ENCODE results near the gene TBC1D25.

TBC1D25 gene

GRCh38 chrX:48507246-48507645, 32.3 kb upstream of the TBC1D25 start:
- no peaks in the 10 kb centered on the region for H3K27me3 ChIP-seq (ENCODE audit: control insufficient read depth, insufficient read depth, low read length)
- H3K4me1 ChIP-seq (ENCODE audit: control insufficient read depth, insufficient read depth, low read length), result peaks cover 12% of the 10 kb centered on the region
- H3K4me2 ChIP-seq (ENCODE audit: low read length), result no peak overlapping the region
- no peak overlapping the region for H3K4me3 ChIP-seq (ENCODE audit: low read length)
- H3K36me3 ChIP-seq (ENCODE audit: insufficient read depth, low read length), result no peaks in the 10 kb centered on the region
- H3K9me3 ChIP-seq (replicated peaks; ENCODE audit: low read length), result no peaks in the 10 kb centered on the region
- no peak overlapping the region for H3K9ac ChIP-seq (ENCODE audit: low read depth, low read length)

- Histone ChIP-seq H3K4me2 (ENCODE audit: low read length) (peak within 1 kb of the TSS; percentile 86), H3K9ac (ENCODE audit: low read depth, low read length) (peak within 1 kb of the TSS; percentile 92), H3K4me3 (ENCODE audit: low read length) (peak within 1 kb of the TSS; percentile 87)
Measured at GRCh38 chrX:48508400-48509244, 30.9 kb upstream of the TBC1D25 start, which contains the start of gene PORCN. Gene PORCN (plus strand): TSS chrX:48508992. CDS start chrX:48509821, 829 bp downstream.

GRCh38 chrX:48509245-48509590, 30.3 kb upstream of the TBC1D25 start:
- Histone ChIP-seq H3K9me3 (replicated peaks; ENCODE audit: low read length) (no peaks in the 10 kb centered on the region), H3K4me1 (ENCODE audit: control insufficient read depth, insufficient read depth, low read length) (peaks cover 12% of the 10 kb centered on the region), H3K36me3 (ENCODE audit: insufficient read depth, low read length) (peaks cover 1% of the 10 kb centered on the region), H3K4me3 (ENCODE audit: low read length) (peak overlapping the region; percentile 87), H3K4me2 (ENCODE audit: low read length) (peak overlapping the region; percentile 86), H3K27me3 (ENCODE audit: control insufficient read depth, insufficient read depth, low read length) (no peaks in the 10 kb centered on the region), H3K9ac (ENCODE audit: low read depth, low read length) (peak overlapping the region; percentile 92)

More at GRCh38 chrX:48508400-48509244, 30.9 kb upstream of the TBC1D25 start, which contains the start of gene PORCN:
- Histone ChIP-seq H3K36me3 (ENCODE audit: insufficient read depth, low read length) (no peaks in the 10 kb centered on the region), H3K27me3 (ENCODE audit: control insufficient read depth, insufficient read depth, low read length) (no peaks in the 10 kb centered on the region), H3K9me3 (replicated peaks; ENCODE audit: low read length) (no peaks in the 10 kb centered on the region), H3K4me1 (ENCODE audit: control insufficient read depth, insufficient read depth, low read length) (peaks cover 12% of the 10 kb centered on the region)

GRCh38 chrX:48509619-48510018, 29.9 kb upstream of the TBC1D25 start:
- H3K27me3 ChIP-seq (ENCODE audit: control insufficient read depth, insufficient read depth, low read length), result no peaks in the 10 kb centered on the region
- H3K4me2 ChIP-seq (ENCODE audit: low read length), result peak overlapping the region; percentile 86
- peaks cover 12% of the 10 kb centered on the region for H3K4me1 ChIP-seq (ENCODE audit: control insufficient read depth, insufficient read depth, low read length)
- H3K4me3 ChIP-seq (ENCODE audit: low read length), result peak overlapping the region; percentile 87
- peak overlapping the region; percentile 92 for H3K9ac ChIP-seq (ENCODE audit: low read depth, low read length)
- peaks cover 5% of the 10 kb centered on the region for H3K36me3 ChIP-seq (ENCODE audit: insufficient read depth, low read length)
- no peaks in the 10 kb centered on the region for H3K9me3 ChIP-seq (replicated peaks; ENCODE audit: low read length)

- H3K27me3 ChIP-seq (ENCODE audit: control insufficient read depth, insufficient read depth, low read length), result no peaks in the 10 kb centered on the region
- peaks cover 12% of the 10 kb centered on the region for H3K4me1 ChIP-seq (ENCODE audit: control insufficient read depth, insufficient read depth, low read length)
- H3K4me3 ChIP-seq (ENCODE audit: low read length), result no peak overlapping the region
- H3K36me3 ChIP-seq (ENCODE audit: insufficient read depth, low read length), result peaks cover 16% of the 10 kb centered on the region
- no peak overlapping the region for H3K4me2 ChIP-seq (ENCODE audit: low read length)
- peaks cover 4% of the 10 kb centered on the region for H3K9me3 ChIP-seq (replicated peaks; ENCODE audit: low read length)
- H3K9ac ChIP-seq (ENCODE audit: low read depth, low read length), result no peak overlapping the region
Measured at GRCh38 chrX:48511560-48511959, 28.0 kb upstream of the TBC1D25 start.

- Histone ChIP-seq H3K36me3 (ENCODE audit: insufficient read depth, low read length) (peaks cover 23% of the 10 kb centered on the region), H3K9ac (ENCODE audit: low read depth, low read length) (no peak overlapping the region)
Measured at GRCh38 chrX:48512371-48512935, 27.1 kb upstream of the TBC1D25 start.

GRCh38 chrX:48513670-48514069, 25.8 kb upstream of the TBC1D25 start:
- Histone ChIP-seq H3K4me1 (ENCODE audit: control insufficient read depth, insufficient read depth, low read length) (peaks cover 12% of the 10 kb centered on the region), H3K4me2 (ENCODE audit: low read length) (no peak overlapping the region), H3K4me3 (ENCODE audit: low read length) (no peak overlapping the region), H3K9ac (ENCODE audit: low read depth, low read length) (no peak overlapping the region), H3K9me3 (replicated peaks; ENCODE audit: low read length) (peaks cover 4% of the 10 kb centered on the region), H3K27me3 (ENCODE audit: control insufficient read depth, insufficient read depth, low read length) (no peaks in the 10 kb centered on the region), H3K36me3 (ENCODE audit: insufficient read depth, low read length) (peaks cover 23% of the 10 kb centered on the region)

More at GRCh38 chrX:48512371-48512935, 27.1 kb upstream of the TBC1D25 start:
- H3K27me3 ChIP-seq (ENCODE audit: control insufficient read depth, insufficient read depth, low read length), result no peaks in the 10 kb centered on the region
- H3K9me3 ChIP-seq (replicated peaks; ENCODE audit: low read length), result peaks cover 4% of the 10 kb centered on the region
- no peak overlapping the region for H3K4me3 ChIP-seq (ENCODE audit: low read length)
- no peak overlapping the region for H3K4me2 ChIP-seq (ENCODE audit: low read length)
- peaks cover 12% of the 10 kb centered on the region for H3K4me1 ChIP-seq (ENCODE audit: control insufficient read depth, insufficient read depth, low read length)

- Histone ChIP-seq H3K9me3 (replicated peaks; ENCODE audit: low read length) (peaks cover 4% of the 10 kb centered on the region), H3K27me3 (ENCODE audit: control insufficient read depth, insufficient read depth, low read length) (no peaks in the 10 kb centered on the region), H3K9ac (ENCODE audit: low read depth, low read length) (no peak overlapping the region)
Measured at GRCh38 chrX:48514126-48514806, 25.2 kb upstream of the TBC1D25 start.

GRCh38 chrX:48514868-48515460, 24.6 kb upstream of the TBC1D25 start:
- H3K27me3 ChIP-seq (ENCODE audit: control insufficient read depth, insufficient read depth, low read length), result no peaks in the 10 kb centered on the region
- peaks cover 4% of the 10 kb centered on the region for H3K9me3 ChIP-seq (replicated peaks; ENCODE audit: low read length)
- H3K36me3 ChIP-seq (ENCODE audit: insufficient read depth, low read length), result peaks cover 23% of the 10 kb centered on the region
- no peak overlapping the region for H3K4me2 ChIP-seq (ENCODE audit: low read length)
- no peak overlapping the region for H3K4me3 ChIP-seq (ENCODE audit: low read length)
- H3K9ac ChIP-seq (ENCODE audit: low read depth, low read length), result no peak overlapping the region
- peaks cover 5% of the 10 kb centered on the region for H3K4me1 ChIP-seq (ENCODE audit: control insufficient read depth, insufficient read depth, low read length)

More at GRCh38 chrX:48514126-48514806, 25.2 kb upstream of the TBC1D25 start:
- Histone ChIP-seq H3K36me3 (ENCODE audit: insufficient read depth, low read length) (peaks cover 23% of the 10 kb centered on the region), H3K4me3 (ENCODE audit: low read length) (no peak overlapping the region), H3K4me1 (ENCODE audit: control insufficient read depth, insufficient read depth, low read length) (peaks cover 12% of the 10 kb centered on the region), H3K4me2 (ENCODE audit: low read length) (no peak overlapping the region)

GRCh38 chrX:48515842-48516241, 23.7 kb upstream of the TBC1D25 start:
- Histone ChIP-seq H3K27me3 (ENCODE audit: control insufficient read depth, insufficient read depth, low read length) (no peaks in the 10 kb centered on the region), H3K4me2 (ENCODE audit: low read length) (no peak overlapping the region), H3K4me1 (ENCODE audit: control insufficient read depth, insufficient read depth, low read length) (no peaks in the 10 kb centered on the region), H3K9ac (ENCODE audit: low read depth, low read length) (no peak overlapping the region), H3K36me3 (ENCODE audit: insufficient read depth, low read length) (peaks cover 23% of the 10 kb centered on the region), H3K4me3 (ENCODE audit: low read length) (no peak overlapping the region), H3K9me3 (replicated peaks; ENCODE audit: low read length) (peaks cover 4% of the 10 kb centered on the region)

- no peaks in the 10 kb centered on the region for H3K27me3 ChIP-seq (ENCODE audit: control insufficient read depth, insufficient read depth, low read length)
- H3K9ac ChIP-seq (ENCODE audit: low read depth, low read length), result no peak overlapping the region
- no peak overlapping the region for H3K4me3 ChIP-seq (ENCODE audit: low read length)
- peaks cover 4% of the 10 kb centered on the region for H3K9me3 ChIP-seq (replicated peaks; ENCODE audit: low read length)
- H3K4me2 ChIP-seq (ENCODE audit: low read length), result no peak overlapping the region
- H3K36me3 ChIP-seq (ENCODE audit: insufficient read depth, low read length), result peaks cover 23% of the 10 kb centered on the region
- no peaks in the 10 kb centered on the region for H3K4me1 ChIP-seq (ENCODE audit: control insufficient read depth, insufficient read depth, low read length)
Measured at GRCh38 chrX:48516285-48516684, 23.2 kb upstream of the TBC1D25 start.
